Measurements from ENCODE around the gene TSC22D3.
"Not testable (repeated sequence)": the region's sequence is repeated elsewhere in the genome, so short reads cannot be mapped to it uniquely, and the experiment has no call there.

The TSC22D3 gene

GRCh38 chrX:107682256-107682655 lies 93.3 kb downstream of the TSC22D3 start:
- FAIRE-seq: no peak

DNA sequence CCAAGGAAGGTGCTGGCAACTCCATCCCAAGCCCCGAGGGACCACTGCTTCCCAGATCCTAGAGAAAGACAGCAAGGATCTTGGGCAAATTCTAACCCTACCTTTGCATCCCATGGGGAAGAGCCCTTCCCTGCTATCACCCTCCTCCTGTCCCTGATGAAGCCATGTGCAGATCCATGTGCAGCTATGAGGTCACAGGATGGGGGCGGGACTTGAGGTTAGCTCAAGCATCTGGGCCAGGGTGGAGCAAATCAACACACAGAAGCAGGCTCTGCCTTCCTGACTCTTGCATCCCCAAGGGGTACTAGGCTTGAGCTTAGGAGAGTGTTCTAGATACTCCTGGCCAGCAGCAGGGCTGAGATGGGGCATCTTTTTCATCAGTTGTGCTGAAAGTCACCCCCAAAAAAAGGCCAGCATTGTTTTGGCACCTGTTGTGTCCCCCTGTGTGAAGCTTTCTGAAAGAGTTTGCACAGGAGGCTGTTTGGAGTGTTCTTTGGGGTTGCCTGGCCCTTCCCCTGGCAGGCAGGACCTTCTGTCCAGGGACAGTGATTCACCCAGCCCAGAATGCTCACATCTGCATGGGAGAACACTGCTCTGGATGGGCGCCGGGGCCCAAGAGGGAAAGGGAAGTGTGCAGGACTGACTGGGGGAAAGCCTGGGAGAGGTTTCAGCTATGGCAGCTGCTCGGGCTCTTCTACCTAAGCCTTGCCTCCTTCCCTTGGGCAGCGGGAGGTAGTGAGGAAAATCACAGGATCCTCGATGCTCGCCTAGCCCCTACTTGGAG lies 96.4 kb downstream of the TSC22D3 start:
- no peak for FAIRE-seq

GRCh38 chrX:107677909-107678308 lies 97.7 kb downstream of the TSC22D3 start:
- FAIRE-seq: no peak

DNA sequence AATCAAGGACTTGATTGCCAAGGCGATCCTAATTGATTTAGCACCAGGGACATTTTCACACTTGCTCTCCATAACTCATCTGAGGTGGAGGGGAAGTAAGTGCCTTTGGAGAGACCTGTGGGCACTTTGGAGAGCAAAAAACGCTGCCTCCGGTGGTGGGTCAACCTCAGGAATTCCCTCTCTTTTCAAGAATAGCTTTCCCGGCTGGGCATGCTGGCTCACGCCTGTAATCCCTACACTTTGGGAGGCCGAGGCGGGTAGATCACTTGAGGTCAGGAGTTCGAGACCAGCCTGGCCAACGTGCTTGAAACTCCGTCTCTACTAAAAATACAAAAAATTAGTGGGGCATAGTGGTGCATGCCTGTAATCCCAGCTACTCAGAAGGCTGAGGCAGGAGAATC lies 98.1 kb downstream of the TSC22D3 start:
- FAIRE-seq: no peak

- FAIRE-seq: no peak
These were observed 98.8 kb downstream of the TSC22D3 start for GRCh38 chrX:107676559-107677378.

DNA sequence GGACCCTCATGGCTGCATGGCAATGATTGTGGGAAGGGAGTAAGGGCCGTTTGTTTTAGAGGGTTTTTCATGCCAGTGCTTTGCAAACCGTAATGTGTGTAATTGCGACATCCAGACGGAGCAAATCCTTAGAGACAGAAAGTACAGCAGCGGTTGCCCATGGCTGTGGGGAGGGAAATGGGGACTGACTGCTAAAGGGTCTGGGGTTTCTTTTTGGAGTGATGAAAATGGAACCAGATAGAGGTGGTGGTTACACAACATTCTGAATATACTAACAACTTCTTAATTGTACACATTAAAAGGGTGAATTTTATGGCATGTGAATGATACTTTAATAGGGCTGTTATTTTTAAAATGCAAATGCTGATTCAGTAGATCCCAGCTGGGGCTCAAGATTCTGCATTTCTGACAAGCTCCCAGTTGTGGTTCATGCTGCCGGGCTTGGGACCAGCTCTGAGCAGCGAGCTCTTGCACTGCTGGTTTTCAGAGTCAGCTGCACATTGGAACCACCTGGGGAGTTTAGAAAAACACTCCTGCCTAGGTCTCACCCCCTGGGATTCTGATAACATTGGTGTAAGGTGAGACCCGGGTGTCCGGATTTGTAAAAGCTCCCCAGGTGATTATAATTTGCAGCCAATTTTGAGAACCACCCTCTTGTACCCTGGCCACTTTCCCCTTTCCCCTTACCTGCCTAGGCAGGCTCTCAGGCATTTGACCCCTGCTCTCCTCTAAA lies 99.6 kb downstream of the TSC22D3 start:
- FAIRE-seq: no peak

GRCh38 chrX:107675365-107675654 lies 100.3 kb downstream of the TSC22D3 start:
- no peak for FAIRE-seq

- no peak for FAIRE-seq
These were observed 100.9 kb downstream of the TSC22D3 start for GRCh38 chrX:107674480-107675364.

DNA sequence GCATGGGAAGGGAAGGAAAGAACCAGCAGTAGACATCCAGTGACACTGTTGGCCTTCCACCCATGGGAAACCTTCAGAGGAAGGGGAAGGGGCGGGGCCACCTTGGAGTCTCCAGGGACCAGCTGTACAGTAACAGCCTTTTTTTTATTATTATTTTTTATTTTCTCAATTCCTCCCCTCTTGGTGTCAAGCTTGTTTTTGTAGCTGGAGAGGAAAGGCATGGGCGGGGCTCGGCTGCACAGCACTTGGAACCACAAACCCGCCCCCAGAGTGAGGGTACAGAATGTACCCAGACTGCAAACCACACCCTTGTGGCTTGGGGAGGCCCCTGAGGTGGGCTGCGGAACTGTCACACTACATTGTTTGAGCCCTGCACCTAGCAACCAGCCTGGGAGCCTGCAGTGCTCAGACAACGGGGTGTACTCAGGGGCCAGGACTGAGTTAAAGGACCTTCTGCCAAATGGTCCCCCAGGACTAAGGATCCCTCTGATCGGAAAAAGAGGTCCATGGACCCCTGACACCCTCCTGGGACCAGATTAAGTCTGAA lies 101.6 kb downstream of the TSC22D3 start:
- FAIRE-seq: no peak

DNA sequence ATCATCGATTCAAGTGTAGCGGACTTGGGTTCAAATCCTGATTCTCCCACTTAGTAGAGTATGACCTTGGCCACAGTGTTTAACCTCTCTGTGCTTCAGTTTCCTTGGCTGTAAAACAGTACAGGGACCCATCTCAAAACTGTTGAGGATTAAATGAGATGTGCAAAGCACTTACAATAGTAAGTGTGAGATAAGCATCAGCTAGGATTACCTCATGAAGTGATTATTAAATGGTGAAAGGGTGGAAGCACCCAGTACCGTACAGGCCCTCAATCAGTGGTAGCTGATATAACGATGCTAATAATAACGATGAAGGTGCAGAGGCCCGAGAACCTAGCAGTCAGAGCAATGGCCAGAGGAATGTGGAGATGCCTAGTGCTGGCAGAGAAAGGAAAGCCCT lies 102.2 kb downstream of the TSC22D3 start:
- no peak for FAIRE-seq

DNA sequence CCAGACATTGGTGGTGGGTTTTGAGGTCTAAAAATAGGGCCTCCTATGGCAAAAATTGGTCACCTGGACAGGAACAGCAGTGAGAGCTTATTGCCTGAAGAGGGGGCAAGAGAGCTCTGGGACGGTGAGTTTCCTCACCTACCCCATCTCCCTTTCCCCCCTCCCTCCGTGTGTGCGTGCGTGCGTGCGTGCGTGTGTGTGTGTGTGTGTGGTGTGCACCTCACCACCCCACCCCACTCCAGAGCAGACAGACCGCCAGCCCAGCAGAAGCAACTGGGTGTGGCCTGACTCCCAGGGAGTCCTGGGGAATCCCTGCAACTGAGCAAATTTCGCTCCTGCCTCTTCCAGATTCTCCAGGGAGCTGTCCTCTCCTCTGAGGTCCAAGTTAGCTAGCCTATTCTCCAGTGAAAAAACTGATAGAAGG lies 102.6 kb downstream of the TSC22D3 start:
- no peak for FAIRE-seq

DNA sequence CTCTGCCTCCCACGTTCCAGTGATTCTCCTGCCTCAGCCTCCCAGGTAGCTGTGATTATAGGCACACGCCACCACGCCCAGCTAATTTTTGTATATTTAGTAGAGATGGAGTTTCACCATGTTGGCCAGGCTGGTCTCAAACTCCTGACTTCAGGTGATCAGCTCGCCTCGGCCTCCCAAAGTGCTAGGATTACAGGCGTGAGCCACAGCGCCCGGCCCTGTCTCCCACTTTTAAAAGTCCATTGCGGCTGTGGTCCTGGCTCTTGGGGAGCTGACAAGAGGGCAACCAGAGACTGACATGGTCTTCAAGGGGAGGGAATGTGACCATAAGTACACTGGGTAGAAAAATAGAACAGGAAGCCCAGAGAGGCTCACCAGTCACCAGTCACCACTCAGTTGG lies 104.3 kb downstream of the TSC22D3 start:
- FAIRE-seq: not testable (repeated sequence)

- no peak for FAIRE-seq
These were observed 105.5 kb downstream of the TSC22D3 start for GRCh38 chrX:107669885-107670628.

DNA sequence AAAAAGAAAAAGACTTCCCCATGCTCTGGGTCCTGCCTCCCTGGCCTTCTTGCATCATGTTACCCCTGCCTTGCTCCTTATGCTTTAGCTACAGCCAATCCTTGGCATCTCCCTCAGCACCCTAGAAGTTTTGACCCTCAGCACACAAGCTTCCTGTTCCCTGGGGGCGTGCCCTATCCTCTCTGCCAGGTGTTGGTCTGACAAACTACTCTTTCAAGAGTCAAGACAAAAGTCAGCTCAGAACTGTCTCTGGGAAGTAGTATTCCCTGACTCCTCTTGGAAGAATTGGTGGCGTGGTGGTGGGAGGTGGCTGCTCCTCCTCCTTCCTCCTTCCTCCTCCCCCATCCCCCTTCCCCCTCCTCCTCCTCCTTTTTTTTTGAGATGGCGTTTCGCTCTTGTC lies 106.3 kb downstream of the TSC22D3 start:
- no peak for FAIRE-seq

DNA sequence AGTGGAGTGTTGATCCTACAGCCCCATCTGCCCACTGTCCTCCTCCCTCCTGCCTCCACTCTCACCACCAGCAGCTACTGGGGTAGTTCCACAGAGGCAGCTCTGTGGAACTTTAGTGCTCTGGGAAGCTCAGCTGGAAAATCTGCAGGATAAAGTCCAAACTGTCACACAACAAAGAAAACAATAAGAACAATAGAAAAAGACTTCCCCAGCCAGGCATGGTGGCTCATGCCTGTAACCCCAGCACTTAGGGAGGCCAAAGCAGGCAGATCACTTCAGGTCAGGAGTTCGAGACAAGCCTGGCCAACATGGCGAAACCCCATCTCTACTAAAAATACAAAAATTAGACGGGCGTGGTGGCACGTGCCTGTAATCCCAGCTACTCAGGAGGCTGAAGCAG lies 106.9 kb downstream of the TSC22D3 start:
- FAIRE-seq: not testable (repeated sequence)

DNA sequence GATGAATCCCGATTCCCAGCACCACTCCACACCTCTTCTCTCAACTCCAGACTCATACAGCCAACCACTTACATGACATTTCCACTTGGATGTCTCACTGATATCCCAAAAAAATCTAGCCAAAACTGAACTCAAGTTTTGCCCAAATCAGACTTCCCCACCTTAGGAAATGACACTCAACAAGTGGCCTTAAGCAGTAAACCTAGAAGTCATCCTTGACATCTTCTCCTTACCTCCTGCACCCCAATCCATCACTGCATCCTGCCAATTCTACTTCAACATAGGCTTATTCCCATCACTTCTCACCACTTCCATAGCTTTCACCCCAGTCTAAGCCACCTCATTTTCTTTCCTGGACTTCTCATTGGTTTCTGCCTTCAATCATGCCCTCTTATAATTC lies 108.2 kb downstream of the TSC22D3 start:
- no peak for FAIRE-seq

DNA sequence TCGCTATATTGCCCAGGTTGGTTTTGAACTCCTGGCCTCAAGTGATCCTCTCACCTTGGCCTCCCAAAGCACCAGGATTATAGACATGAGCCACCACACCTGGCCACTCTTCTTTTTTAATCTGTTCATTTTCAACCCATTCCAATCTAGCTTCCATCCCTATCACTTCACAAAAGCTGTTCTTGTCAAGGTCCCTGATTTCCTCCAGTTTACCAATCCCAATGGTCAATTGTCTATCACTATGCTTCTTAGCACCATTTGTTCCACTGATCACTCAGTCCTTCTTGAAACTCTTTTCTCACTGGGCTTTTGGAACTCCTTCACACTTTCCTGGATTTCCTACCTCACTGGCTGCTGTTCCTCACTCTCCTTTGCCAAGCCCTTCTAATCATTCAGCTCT lies 108.7 kb downstream of the TSC22D3 start:
- no peak for FAIRE-seq

All from colon (tissue), 2 donors.